Lower lobe of right lung (tissue), 2 donors: ENCODE data around the gene CACNG7. TPM values are rescaled to one million over a fixed set of nuclear protein-coding genes. Genes with fewer than 3 reads are reported as not detected.

ENCODE experiments used
- ATAC-seq, 2 donors: fragments of 200-7000 bp; cut with Tn5 transposase; one replicate each; pipeline ENCODE4 v1.9.1; 2020 to 2022; ENCODE audit warnings: mild to moderate bottlenecking in 2 of 2, moderate library complexity in 2 of 2
- DNase-seq: peaks from one replicate; pipeline ENCODE4 v3.0.0-alpha.2; 2020
- H3K27ac ChIP-seq: fragments of 200-600 bp; one replicate; pipeline ENCODE4 v1.8.0; 2022
- H3K27me3 ChIP-seq: fragments of 200-600 bp; one replicate; pipeline ENCODE4 v1.8.0; 2022; ENCODE audit warnings: low read depth
- H3K36me3 ChIP-seq: fragments of 200-600 bp; one replicate; pipeline ENCODE4 v1.8.0; 2022; ENCODE audit warnings: mild to moderate bottlenecking
- H3K4me1 ChIP-seq: fragments of 200-600 bp; one replicate; pipeline ENCODE4 v1.8.0; 2022
- H3K4me3 ChIP-seq: fragments of 200-600 bp; one replicate; pipeline ENCODE4 v1.8.0; 2022; ENCODE audit warnings: mild to moderate bottlenecking
- H3K9me3 ChIP-seq: fragments of 200-600 bp; one replicate; pipeline ENCODE4 v1.8.0; 2022
- CTCF ChIP-seq: fragments of 200-600 bp; IDR thresholded peaks from one replicate; pipeline ENCODE4 v1.8.0; 2022; ENCODE audit warnings: antibody characterized with exemption, mild to moderate bottlenecking
- intact Hi-C: fragments of 100-400 bp; cut with DNase I; formaldehyde crosslinking; loops from one replicate; pipeline ENCODE4 v1.11.0; 2022
- total RNA-seq: library from RNA; stranded (reverse); fragmentation: NEBNext Ultra II Directional; extraction: Animal tissue kit (Norgen Biotek cat#: 25700); gene quantifications from one replicate; pipeline ENCODE4 v1.2.1, GENCODE V29; 2021
- donor health status: DM: no; HTN: yes; CAD: no; lungs with severe emphysema.

CACNG7 gene
- total RNA-seq, 1 donor from 2014 or later = not detected

GRCh38 chr19:53876651-53877224 is 32.3 kb upstream of the CACNG7 start:
- peaks cover 9% of the 10 kb centered on the region for H3K27me3 ChIP-seq
- ATAC-seq (no peak), DNase-seq (no peak)
- no peak overlapping the region for H3K27ac ChIP-seq
- no peaks in the 10 kb centered on the region for H3K9me3 ChIP-seq
- TF ChIP-seq CTCF = no peak
- peaks cover 31% of the 10 kb centered on the region for H3K36me3 ChIP-seq
- H3K4me1 ChIP-seq = peaks cover 38% of the 10 kb centered on the region
- intact Hi-C loops = no loop called here
- no peak overlapping the region for H3K4me3 ChIP-seq

DNA sequence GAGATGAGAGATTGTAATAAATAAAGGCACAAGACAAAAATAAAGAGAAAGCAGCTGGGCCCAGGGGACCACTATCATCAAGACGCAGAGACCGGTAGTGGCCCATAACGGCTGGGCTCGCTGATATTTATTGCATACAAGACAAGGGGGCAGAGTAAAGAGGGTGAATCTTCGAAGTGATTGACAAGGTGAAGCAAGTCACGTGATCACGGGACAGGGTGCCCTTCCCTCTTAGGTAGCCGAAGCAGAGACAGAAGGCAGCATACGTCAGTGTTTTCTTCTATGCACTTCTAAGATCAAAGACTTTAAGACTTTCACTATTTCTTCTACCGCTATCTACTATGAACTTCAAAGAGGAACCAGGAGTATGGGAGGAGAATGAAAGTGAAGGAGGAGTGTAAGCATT is 31.7 kb upstream of the CACNG7 start:
- ATAC-seq = no peak
- no peak for TF ChIP-seq CTCF

DNA sequence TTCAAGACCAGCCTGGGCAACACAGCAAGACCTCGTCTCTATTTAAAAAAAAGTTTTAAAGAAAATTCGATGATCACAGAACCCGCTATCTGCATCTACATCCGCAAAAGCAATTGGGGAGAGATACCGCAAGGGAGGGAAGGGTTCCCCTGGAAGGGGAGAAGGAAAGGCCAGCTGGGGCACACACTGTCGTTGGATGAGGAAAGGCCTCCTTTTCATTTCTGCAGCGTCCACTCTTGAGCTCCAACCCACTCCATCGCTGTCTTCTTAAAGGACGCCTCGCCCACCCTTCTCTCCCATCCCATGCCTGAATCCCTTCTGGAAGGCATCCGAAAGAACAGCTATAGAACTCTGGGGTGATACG is 30.3 kb upstream of the CACNG7 start:
- Histone ChIP-seq H3K4me3 (peak overlapping the region; percentile 72), H3K4me1 (peaks cover 30% of the 10 kb centered on the region), H3K27me3 (peaks cover 29% of the 10 kb centered on the region), H3K27ac (no peak overlapping the region), H3K36me3 (peaks cover 22% of the 10 kb centered on the region), H3K9me3 (no peaks in the 10 kb centered on the region)
- TF ChIP-seq CTCF = no peak
- peak; percentile 1 to 7 for ATAC-seq
- intact Hi-C loops = no loop called here
- no peak for DNase-seq

More for the DNA sequence above, 31.7 kb upstream of the CACNG7 start:
- H3K9me3 ChIP-seq = no peaks in the 10 kb centered on the region
- intact Hi-C loops = no loop called here
- H3K36me3 ChIP-seq = peaks cover 31% of the 10 kb centered on the region
- peaks cover 38% of the 10 kb centered on the region for H3K4me1 ChIP-seq
- peaks cover 15% of the 10 kb centered on the region for H3K27me3 ChIP-seq
- no peak overlapping the region for H3K4me3 ChIP-seq
- H3K27ac ChIP-seq = no peak overlapping the region
- no peak for DNase-seq

DNA sequence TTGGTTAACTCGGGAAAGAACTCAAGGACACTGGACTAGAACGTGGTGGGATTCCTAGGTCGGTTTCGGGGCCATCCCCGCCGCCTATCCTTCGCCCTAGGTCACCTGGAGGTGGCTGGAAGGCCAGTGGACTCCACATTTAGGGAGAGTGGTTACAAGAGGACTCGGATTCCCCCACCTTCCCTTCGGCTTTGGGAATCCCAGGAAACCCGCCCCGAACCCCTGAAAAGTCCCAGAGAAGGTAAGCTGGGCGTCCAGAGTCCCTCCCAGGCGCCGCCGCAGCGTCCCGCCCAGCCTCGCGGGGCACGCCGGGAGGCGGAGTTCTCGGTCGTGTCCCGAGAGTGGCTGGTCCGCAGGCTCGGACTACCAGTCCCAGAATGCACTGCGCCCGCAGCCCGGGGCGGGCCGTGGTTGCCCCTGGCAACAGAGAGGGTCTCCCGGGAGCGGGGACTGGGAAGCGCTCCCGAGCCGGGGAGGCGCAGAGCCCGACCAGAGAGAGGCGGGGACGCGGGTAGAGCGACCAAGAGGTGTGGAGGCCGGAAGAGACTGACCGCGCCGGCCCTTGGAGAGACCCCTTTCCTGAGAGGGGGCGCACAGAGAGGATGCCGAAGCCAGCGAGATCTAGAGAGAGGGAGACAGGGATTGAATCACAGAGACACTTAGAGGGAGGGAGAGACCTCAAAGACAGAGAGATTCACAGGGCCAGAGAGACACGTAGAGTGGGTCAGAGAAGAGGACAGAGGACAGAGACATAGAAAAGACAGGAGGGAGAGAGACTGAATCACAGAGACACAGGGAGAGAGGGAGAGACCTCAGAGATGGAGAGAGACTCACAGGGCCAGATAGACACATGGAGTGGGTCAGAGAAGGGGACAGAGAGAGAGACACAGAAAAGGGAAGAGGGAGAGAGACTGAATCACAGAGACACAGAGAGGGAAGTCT is 29.7 kb upstream of the CACNG7 start:
- H3K27me3 ChIP-seq = peaks cover 36% of the 10 kb centered on the region
- H3K27ac ChIP-seq = no peak overlapping the region
- no peaks in the 10 kb centered on the region for H3K9me3 ChIP-seq
- TF ChIP-seq CTCF = no peak
- H3K36me3 ChIP-seq = peaks cover 16% of the 10 kb centered on the region
- DNase-seq (peak; percentile 92), ATAC-seq (peak; percentile 93 to 95)
- intact Hi-C loops = no loop called here
- peak overlapping the region; percentile 72 for H3K4me3 ChIP-seq
- peaks cover 25% of the 10 kb centered on the region for H3K4me1 ChIP-seq

GRCh38 chr19:53880711-53881481 is 28.2 kb upstream of the CACNG7 start:
- Histone ChIP-seq H3K27me3 (peaks cover 42% of the 10 kb centered on the region), H3K27ac (no peak overlapping the region), H3K9me3 (no peaks in the 10 kb centered on the region), H3K4me1 (peaks cover 23% of the 10 kb centered on the region), H3K36me3 (peaks cover 3% of the 10 kb centered on the region), H3K4me3 (no peak overlapping the region)
- ATAC-seq (no peak), DNase-seq (no peak)
- TF ChIP-seq CTCF = no peak
- intact Hi-C loops = no loop called here
